HCT116 (cell line): Measurements from ENCODE around the gene ALG6. TPM values are rescaled to one million over a fixed set of nuclear protein-coding genes. Genes with fewer than 3 reads are reported as not detected.

ENCODE experiments used
- ATAC-seq: fragments of 200-7000 bp; cut with Tn5 transposase; 2 replicates; pipeline ENCODE4 v1.9.1; 2020; ENCODE audit warnings: mild to moderate bottlenecking, moderate library complexity
- BruUV-seq: library from RNA; stranded (reverse); fragments of 400-500 nt; replicated peaks from 2 replicates; lab custom pipeline; 2021; lab: Mats Ljungman, UMichigan
- CTCF ChIA-PET: fragments of 300-600 bp; sonication (Branson Sonifier 250); formaldehyde crosslinking; loops from one replicate; lab custom pipeline; 2021; ENCODE audit warnings: antibody characterized with exemption; lab: Charles Lee
- POLR2A ChIA-PET: fragments of 300-600, 350-600 bp; sonication (Branson Sonifier 250); formaldehyde crosslinking; loops from one replicate; lab custom pipeline; 2021; ENCODE audit warnings: antibody characterized with exemption; lab: Charles Lee
- RAD21 ChIA-PET, 2 experiments: fragments of 300-600 bp; sonication (Branson Sonifier 250); formaldehyde crosslinking; loops; one replicate each; lab custom pipeline; 2023; ENCODE audit warnings: low total read pairs in 2 of 2; ENCODE audit not compliant: uncharacterized antibody in 2 of 2, unreplicated experiment in 2 of 2, low non-redundant PET in 1 of 2; lab: Charles Lee
- DNase-seq: peaks from one replicate; pipeline ENCODE4 v3.0.0-alpha.2; 2010; ENCODE audit warnings: low read depth, low spot score
- H2AFZ ChIP-seq: fragments of 200-600 bp; shearing (Covaris generic), sonication (generic); 2 replicates; pipeline ENCODE4 v1.6.1; 2017; ENCODE audit warnings: low read depth, mixed run types, mixed read lengths, antibody characterized with exemption, low read length; ENCODE audit not compliant: poor library complexity, severe bottlenecking
- H3K27ac ChIP-seq: 2 replicates; pipeline ENCODE4 v1.5.1; 2012; ENCODE audit warnings: low read depth, low read length
- H3K27me3 ChIP-seq: fragments of 200-600 bp; sonication (generic); 2 replicates; pipeline ENCODE4 v1.6.1; 2016; ENCODE audit warnings: mixed run types, low read length, mixed read lengths; ENCODE audit not compliant: insufficient read depth
- H3K36me3 ChIP-seq, 2 experiments: fragments of 200-500 bp in 1 of 2; fragments of 200-600 bp in 1 of 2; sonication (Bioruptor generic) in 1 of 2; sonication (generic) in 1 of 2; 2 replicates each; pipeline versions ENCODE4 v1.5.1 to v1.6.1; 2014 to 2016; ENCODE audit warnings: low read length in 2 of 2, inconsistent platforms in 1 of 2, mixed read lengths in 1 of 2, mixed run types in 1 of 2; ENCODE audit not compliant: insufficient read depth in 2 of 2, control insufficient read depth in 1 of 2
- H3K4me1 ChIP-seq, 2 experiments: fragments of 200-600 bp in 1 of 2; sonication (generic) in 1 of 2; 2 replicates each; pipeline versions ENCODE4 v1.5.1 to v1.6.1; 2012 to 2017; ENCODE audit warnings: low read length in 2 of 2, inconsistent platforms in 1 of 2, mild to moderate bottlenecking in 1 of 2, mixed read lengths in 1 of 2, mixed run types in 1 of 2, moderate library complexity in 1 of 2; ENCODE audit not compliant: insufficient read depth in 2 of 2, control insufficient read depth in 1 of 2
- H3K4me2 ChIP-seq: fragments of 200-600 bp; sonication (generic); 2 replicates; pipeline ENCODE4 v1.6.1; 2017; ENCODE audit warnings: mixed run types, low read length, mixed read lengths
- H3K4me3 ChIP-seq, 2 experiments: fragments of 200-600 bp in 1 of 2; sonication (generic) in 1 of 2; replicated peaks in 1 of 2; 2 replicates each; pipeline ENCODE4 v1.5.1; 2011 to 2016; ENCODE audit warnings: low read length in 2 of 2, control low read depth in 1 of 2, low read depth in 1 of 2, mild to moderate bottlenecking in 1 of 2, mixed read lengths in 1 of 2, mixed run types in 1 of 2
- H3K79me2 ChIP-seq: fragments of 200-600 bp; sonication (generic); 2 replicates; pipeline ENCODE4 v1.6.1; 2017; ENCODE audit warnings: mild to moderate bottlenecking, mixed run types, low read length, moderate library complexity, mixed read lengths; ENCODE audit not compliant: insufficient read depth
- H3K9ac ChIP-seq: fragments of 200-600 bp; sonication (generic); 2 replicates; pipeline ENCODE4 v1.6.1; 2016; ENCODE audit warnings: low read length, mixed read lengths
- H3K9me2 ChIP-seq: fragments of 200-600 bp; sonication (generic), shearing (Covaris generic); 2 replicates; pipeline ENCODE4 v1.6.1; 2017; ENCODE audit warnings: mixed run types, mild to moderate bottlenecking, moderate library complexity; ENCODE audit not compliant: insufficient read depth
- H3K9me3 ChIP-seq, 2 experiments: fragments of 200-500 bp in 1 of 2; fragments of 200-600 bp in 1 of 2; sonication (Bioruptor generic) in 1 of 2; sonication (generic) in 1 of 2; 2 replicates each; pipeline ENCODE4 v1.6.1; 2014 to 2017; ENCODE audit warnings: low read length in 2 of 2, mixed read lengths in 2 of 2, inconsistent platforms in 1 of 2, low read depth in 1 of 2, mild to moderate bottlenecking in 1 of 2, mixed run types in 1 of 2, moderate library complexity in 1 of 2; ENCODE audit not compliant: control insufficient read depth in 1 of 2, insufficient read depth in 1 of 2
- H4K20me1 ChIP-seq: fragments of 200-600 bp; sonication (generic), shearing (Covaris generic); 2 replicates; pipeline ENCODE4 v1.6.1; 2017; ENCODE audit warnings: mixed run types, mild to moderate bottlenecking, moderate library complexity; ENCODE audit not compliant: insufficient read depth
- ATF3 ChIP-seq: IDR thresholded peaks from 2 replicates; pipeline ENCODE4 v1.6.1; 2012
- ELF1 ChIP-seq: IDR thresholded peaks from 2 replicates; pipeline ENCODE4 v1.6.1; 2012; ENCODE audit warnings: low read depth, borderline replicate concordance
- EZH2 ChIP-seq: fragments of 200-600 bp; sonication (generic); IDR thresholded peaks from 2 replicates; pipeline ENCODE4 v1.6.1; 2017; ENCODE audit warnings: antibody characterized with exemption, mixed run types
- FOSL1 ChIP-seq: IDR thresholded peaks from 2 replicates; pipeline ENCODE4 v1.6.1; 2012; ENCODE audit warnings: low read depth
- JUND ChIP-seq: IDR thresholded peaks from 2 replicates; pipeline ENCODE4 v1.6.1; 2012
- POLR2A ChIP-seq: IDR thresholded peaks from 2 replicates; pipeline ENCODE4 v1.7.0; 2011; ENCODE audit warnings: borderline replicate concordance; ENCODE audit not compliant: insufficient read depth, insufficient read length; ENCODE audit errors: extremely low read depth
- POLR2AphosphoS5 ChIP-seq: IDR thresholded peaks from 2 replicates; pipeline ENCODE4 v1.6.1; 2011; ENCODE audit warnings: mild to moderate bottlenecking, low read depth, low read length, moderate library complexity
- RAD21 ChIP-seq: IDR thresholded peaks from 2 replicates; pipeline ENCODE4 v1.6.1; 2012; ENCODE audit warnings: low read depth, mild to moderate bottlenecking
- SIN3A ChIP-seq: IDR thresholded peaks from 2 replicates; pipeline ENCODE4 v1.6.1; 2012; ENCODE audit warnings: low read depth
- SP1 ChIP-seq: IDR thresholded peaks from 2 replicates; pipeline ENCODE4 v1.6.1; 2012; ENCODE audit warnings: low read depth
- SRF ChIP-seq: IDR thresholded peaks from 2 replicates; pipeline ENCODE4 v1.6.1; 2012; ENCODE audit warnings: low read depth
- TCF7L2 ChIP-seq: IDR thresholded peaks from 2 replicates; pipeline ENCODE4 v1.7.0; 2011; ENCODE audit warnings: borderline replicate concordance, inconsistent platforms; ENCODE audit not compliant: insufficient read depth, insufficient read length; ENCODE audit errors: extremely low read depth
- YY1 ChIP-seq: IDR thresholded peaks from 2 replicates; pipeline ENCODE4 v1.6.1; 2011; ENCODE audit warnings: low read length, low read depth, moderate library complexity, mild to moderate bottlenecking; ENCODE audit not compliant: insufficient replicate concordance; ENCODE audit errors: extremely low read depth
- ZBTB33 ChIP-seq: IDR thresholded peaks from 2 replicates; pipeline ENCODE4 v1.6.1; 2011; ENCODE audit warnings: mild to moderate bottlenecking, low read length, moderate library complexity; ENCODE audit not compliant: insufficient replicate concordance; ENCODE audit errors: extremely low read depth
- ZFX ChIP-seq: fragments of 450-650 bp; IDR thresholded peaks from 2 replicates; pipeline ENCODE4 v1.6.1; 2017
- intact Hi-C: fragments of 100-400 bp; cut with micrococcal nuclease; formaldehyde crosslinking; loops from 2 replicates; pipeline ENCODE4 v1.10.0; 2022
- total RNA-seq: library from RNA; stranded (reverse); gene quantifications from one replicate; pipeline ENCODE4 v1.2.1, GENCODE V29; 2021; ENCODE audit not compliant: unreplicated experiment
- TF ChIP-seq, protein P1 (sequence below): IDR thresholded peaks from 2 replicates; pipeline ENCODE4 v1.6.1; 2012

The ALG6 gene
- total RNA-seq, 1 experiment from 2014 or later = 14.7 TPM

GRCh38 chr1:63322114-63322943, 45.1 kb upstream of the ALG6 start, which contains the start of gene FOXD3:
TSS of gene FOXD3 (plus strand) at chr1:63322567. CDS start at chr1:63323059, 492 bp downstream.
- RAD21 ChIA-PET = no interaction called here
- BruUV-seq = no TSS peak
- ATAC-seq (peak; percentile 71), DNase-seq (peak; percentile 27)
- H3K4me1 ChIP-seq = peaks cover 9 to 10% of the 10 kb centered on the region in 2 experiments; a peak in 3 of 4 replicates
- TF ChIP-seq POLR2AphosphoS5 = peak; percentile 30; the same call in 1 of the 2 replicates
- 0 out of 2 replicates have a peak, but pooled peaks have one; percentile 27 for TF ChIP-seq ZFX
- no peak for TF ChIP-seq EZH2
- peak within 1 kb of the TSS; percentile 77 for H3K4me2 ChIP-seq
- H3K36me3 ChIP-seq = no peaks in the 10 kb centered on the region
- intact Hi-C loops = loop anchor here (10.0 kb wide), 1 partner anchor 922 kb away; no protein-coding TSS in a partner anchor
- peak within 1 kb of the TSS; percentile 52 for H3K9ac ChIP-seq
- H2AFZ ChIP-seq = no peak within 1 kb of the TSS
- POLR2A ChIA-PET = no interaction called here
- no peaks in the 10 kb centered on the region for H3K9me2 ChIP-seq
- H3K4me3 ChIP-seq = peak within 1 kb of the TSS; percentile 49 to 59
- CTCF ChIA-PET = no interaction called here
- H3K9me3 ChIP-seq = no peaks in the 10 kb centered on the region
- H3K79me2 ChIP-seq = no peaks in the 10 kb centered on the region
- no peaks in the 10 kb centered on the region for H3K27me3 ChIP-seq
- no peaks in the 10 kb centered on the region for H4K20me1 ChIP-seq
- H3K27ac ChIP-seq = peak within 1 kb of the TSS; percentile 12; the same call in 1 of the 2 replicates

GRCh38 chr1:63322944-63323864, 44.2 kb upstream of the ALG6 start:
- no peaks in the 10 kb centered on the region for H3K9me2 ChIP-seq
- no TSS peak for BruUV-seq
- H3K4me1 ChIP-seq = peaks cover 4 to 10% of the 10 kb centered on the region in 2 experiments
- no peaks in the 10 kb centered on the region for H3K9me3 ChIP-seq
- ChIA-PET POLR2A (no interaction called here), CTCF (no interaction called here), RAD21 (no interaction called here)
- H3K79me2 ChIP-seq = no peaks in the 10 kb centered on the region
- DNase-seq (no peak), ATAC-seq (no peak)
- H3K4me2 ChIP-seq = peak overlapping the region; percentile 77
- no peak overlapping the region for H3K27ac ChIP-seq
- no peak overlapping the region for H3K4me3 ChIP-seq
- no peak overlapping the region for H2AFZ ChIP-seq
- H4K20me1 ChIP-seq = no peaks in the 10 kb centered on the region
- no peak overlapping the region for H3K9ac ChIP-seq
- no peaks in the 10 kb centered on the region for H3K27me3 ChIP-seq
- no peaks in the 10 kb centered on the region for H3K36me3 ChIP-seq
- intact Hi-C loops = loop anchor here (10.0 kb wide), 1 partner anchor 922 kb away; no protein-coding TSS in a partner anchor
- TF ChIP-seq YY1 = no peak
- no peak for TF ChIP-seq POLR2A
- TF ChIP-seq TCF7L2 = no peak
- no peak for TF ChIP-seq ZBTB33
- no peak for TF ChIP-seq ATF3
- no peak for TF ChIP-seq SRF
- no peak for TF ChIP-seq EZH2
- TF ChIP-seq SP1 = no peak
- TF ChIP-seq ELF1 = no peak
- TF ChIP-seq JUND = no peak
- TF ChIP-seq SIN3A = no peak
- no peak for TF ChIP-seq FOSL1
- TF ChIP-seq RAD21 = no peak
- TF ChIP-seq, protein P1, sequence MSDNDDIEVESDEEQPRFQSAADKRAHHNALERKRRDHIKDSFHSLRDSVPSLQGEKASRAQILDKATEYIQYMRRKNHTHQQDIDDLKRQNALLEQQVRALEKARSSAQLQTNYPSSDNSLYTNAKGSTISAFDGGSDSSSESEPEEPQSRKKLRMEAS = no peak
